DMS114 treated with DMSO at 0.1 percent for 48 hours (cell line): ENCODE measurements around the gene AMFR.

Experiments used
- DNase-seq: peaks from one replicate; lab custom pipeline; 2025; ENCODE audit not compliant: unreplicated experiment; lab: John Stamatoyannopoulos, UW

AMFR gene

DNA sequence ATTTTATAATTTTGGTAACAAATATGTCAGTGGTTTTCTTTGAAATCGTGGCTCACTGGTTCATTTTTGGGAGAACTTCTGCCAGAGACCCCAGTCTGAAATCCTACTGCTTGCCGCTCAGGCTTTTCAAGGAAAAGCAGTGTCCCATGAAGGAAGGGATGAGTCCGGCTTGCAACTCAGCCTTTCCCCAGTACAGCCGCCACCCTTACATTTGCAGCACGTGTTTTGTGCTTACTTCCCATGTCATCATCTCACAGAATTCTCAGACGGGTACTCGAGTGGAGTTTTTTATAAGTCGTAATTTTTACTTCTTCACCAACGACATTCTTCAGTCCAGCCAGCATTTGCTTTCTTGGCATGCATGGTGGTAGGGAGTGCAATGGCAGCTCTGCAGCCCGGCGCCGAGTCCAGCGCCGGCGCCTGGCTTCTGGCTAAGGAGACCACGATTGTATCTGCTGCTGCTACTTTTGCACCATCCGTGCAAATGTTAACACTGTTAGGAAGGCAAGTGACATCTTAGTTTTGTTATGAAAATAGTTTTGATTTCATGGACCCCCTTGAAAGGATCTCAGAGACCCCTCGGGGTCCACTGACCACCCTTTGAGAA, 111.0 kb downstream of the AMFR start:
- no peak for DNase-seq

GRCh38 chr16:56312556-56312955, 112.8 kb downstream of the AMFR start:
- no peak for DNase-seq

GRCh38 chr16:56312028-56312300, 113.4 kb downstream of the AMFR start:
- no peak for DNase-seq
